ENCODE data around the gene ABR. TPM values are rescaled to one million over a fixed set of nuclear protein-coding genes. Genes with fewer than 3 reads are reported as not detected.

ABR gene
- total RNA-seq, 1 donor from 2014 or later, result 119 TPM

GRCh38 chr17:1025733-1026598 lies 153.8 kb downstream of the ABR start:
- Mint-ChIP-seq H3K4me1 (ENCODE audit: low read depth) (peaks cover 27% of the 10 kb centered on the region), H3K9me3 (ENCODE audit: low read depth) (no peaks in the 10 kb centered on the region), H3K36me3 (ENCODE audit: low read depth) (peaks cover 3% of the 10 kb centered on the region), H3K27ac (ENCODE audit: unreplicated experiment) (no peak overlapping the region), H3K27me3 (ENCODE audit: low read depth) (no peaks in the 10 kb centered on the region), H3K4me3 (ENCODE audit: unreplicated experiment) (no peak overlapping the region)
- no peak for TF ChIP-seq CTCF (IDR thresholded peaks at IDR 0.05)
- no peak for DNase-seq (ENCODE audit: low spot score)

- peaks cover 4% of the 10 kb centered on the region for H3K36me3 Mint-ChIP-seq (ENCODE audit: low read depth)
- H3K9me3 Mint-ChIP-seq (ENCODE audit: low read depth), result no peaks in the 10 kb centered on the region
- H3K27ac Mint-ChIP-seq (ENCODE audit: unreplicated experiment), result no peak overlapping the region
- no peaks in the 10 kb centered on the region for H3K27me3 Mint-ChIP-seq (ENCODE audit: low read depth)
- H3K4me1 Mint-ChIP-seq (ENCODE audit: low read depth), result peaks cover 21% of the 10 kb centered on the region
- no peak overlapping the region for H3K4me3 Mint-ChIP-seq (ENCODE audit: unreplicated experiment)
- no peak for DNase-seq (ENCODE audit: low spot score)
- no peak for TF ChIP-seq CTCF (IDR thresholded peaks at IDR 0.05)
These were observed 155.7 kb downstream of the ABR start for GRCh38 chr17:1024076-1024475.

- no peak overlapping the region for H3K27ac Mint-ChIP-seq (ENCODE audit: unreplicated experiment)
- peaks cover 4% of the 10 kb centered on the region for H3K36me3 Mint-ChIP-seq (ENCODE audit: low read depth)
- DNase-seq (ENCODE audit: low spot score), result no peak
- peaks cover 19% of the 10 kb centered on the region for H3K4me1 Mint-ChIP-seq (ENCODE audit: low read depth)
- no peaks in the 10 kb centered on the region for H3K27me3 Mint-ChIP-seq (ENCODE audit: low read depth)
- TF ChIP-seq CTCF (IDR thresholded peaks at IDR 0.05), result no peak
- H3K9me3 Mint-ChIP-seq (ENCODE audit: low read depth), result no peaks in the 10 kb centered on the region
- H3K4me3 Mint-ChIP-seq (ENCODE audit: unreplicated experiment), result no peak overlapping the region
These were observed 157.3 kb downstream of the ABR start for GRCh38 chr17:1022278-1023024.

GRCh38 chr17:1021147-1021546 lies 158.6 kb downstream of the ABR start:
- H3K9me3 Mint-ChIP-seq (ENCODE audit: low read depth), result no peaks in the 10 kb centered on the region
- peaks cover 18% of the 10 kb centered on the region for H3K4me1 Mint-ChIP-seq (ENCODE audit: low read depth)
- H3K27me3 Mint-ChIP-seq (ENCODE audit: low read depth), result no peaks in the 10 kb centered on the region
- no peak for DNase-seq (ENCODE audit: low spot score)
- H3K4me3 Mint-ChIP-seq (ENCODE audit: unreplicated experiment), result no peak overlapping the region
- no peak overlapping the region for H3K27ac Mint-ChIP-seq (ENCODE audit: unreplicated experiment)
- TF ChIP-seq CTCF (IDR thresholded peaks at IDR 0.05), result no peak
- H3K36me3 Mint-ChIP-seq (ENCODE audit: low read depth), result peaks cover 4% of the 10 kb centered on the region

GRCh38 chr17:1019451-1019850 lies 160.3 kb downstream of the ABR start:
- peaks cover 9% of the 10 kb centered on the region for H3K4me1 Mint-ChIP-seq (ENCODE audit: low read depth)
- no peak for DNase-seq (ENCODE audit: low spot score)
- no peaks in the 10 kb centered on the region for H3K9me3 Mint-ChIP-seq (ENCODE audit: low read depth)
- H3K27me3 Mint-ChIP-seq (ENCODE audit: low read depth), result no peaks in the 10 kb centered on the region
- H3K36me3 Mint-ChIP-seq (ENCODE audit: low read depth), result peaks cover 6% of the 10 kb centered on the region
- TF ChIP-seq CTCF (IDR thresholded peaks at IDR 0.05), result no peak
- H3K4me3 Mint-ChIP-seq (ENCODE audit: unreplicated experiment), result no peak overlapping the region
- H3K27ac Mint-ChIP-seq (ENCODE audit: unreplicated experiment), result peak overlapping the region; percentile 80

Data from chondrocyte (in vitro differentiated cells).